ACC112 (cell line): ENCODE data around the gene RB1.

Experiments used
- H2AFZ ChIP-seq: fragments of 200-600 bp; sonication (generic); one replicate; pipeline ENCODE4 v1.6.0; 2017; ENCODE audit warnings: antibody characterized with exemption, low read length; ENCODE audit not compliant: unreplicated experiment
- H3K27ac ChIP-seq: fragments of 200-600 bp; sonication (generic); 2 replicates; pipeline ENCODE4 v1.5.1; 2014; ENCODE audit warnings: low read depth, mild to moderate bottlenecking, antibody characterized with exemption, low read length, moderate library complexity
- H3K27me3 ChIP-seq: fragments of 200-600 bp; sonication (generic); 2 replicates; pipeline ENCODE4 v1.6.1; 2014; ENCODE audit warnings: mild to moderate bottlenecking, antibody characterized with exemption, low read length, moderate library complexity, mixed read lengths; ENCODE audit not compliant: insufficient read depth
- H3K36me3 ChIP-seq: fragments of 200-600 bp; sonication (generic); 2 replicates; pipeline ENCODE4 v1.6.1; 2016; ENCODE audit warnings: mild to moderate bottlenecking, antibody characterized with exemption, low read length, moderate library complexity, mixed read lengths; ENCODE audit not compliant: insufficient read depth
- H3K4me1 ChIP-seq: fragments of 200-600 bp; sonication (generic); one replicate; pipeline ENCODE4 v1.6.1; 2016; ENCODE audit warnings: low read length, mixed read lengths; ENCODE audit not compliant: insufficient read depth, unreplicated experiment, control insufficient read depth
- H3K4me3 ChIP-seq: fragments of 200-600 bp; sonication (generic); 2 replicates; pipeline ENCODE4 v1.5.1; 2014; ENCODE audit warnings: mild to moderate bottlenecking, low read depth, low read length
- H3K79me2 ChIP-seq: fragments of 200-600 bp; sonication (generic); one replicate; pipeline ENCODE4 v1.6.0; 2016; ENCODE audit warnings: low read length; ENCODE audit not compliant: control insufficient read depth, unreplicated experiment, insufficient read depth

Gene RB1

DNA sequence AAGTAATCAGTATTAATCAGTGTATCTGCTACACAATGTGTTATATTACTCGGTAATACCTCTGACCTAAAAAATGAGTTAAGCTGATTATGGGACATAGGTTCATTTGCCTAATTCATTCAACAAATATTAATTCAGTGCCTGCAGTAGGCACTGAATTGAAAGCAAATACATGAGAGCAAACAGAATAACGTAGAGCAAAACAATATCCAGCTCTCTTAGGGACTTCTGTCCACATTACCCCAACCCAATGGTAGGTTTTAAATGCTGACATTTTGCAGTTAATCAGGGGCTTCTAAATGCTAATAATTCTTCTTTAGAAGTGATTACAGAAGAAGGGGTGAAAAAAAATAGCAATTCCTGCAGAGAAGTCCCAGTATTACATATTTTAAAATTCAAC, 224.4 kb downstream of the RB1 start:
- H3K27ac ChIP-seq: no peak overlapping the region
- H3K4me3 ChIP-seq: no peak overlapping the region
- peaks cover 8% of the 10 kb centered on the region for H3K79me2 ChIP-seq
- peaks cover 7% of the 10 kb centered on the region for H3K4me1 ChIP-seq
- H2AFZ ChIP-seq: no peak overlapping the region
- H3K36me3 ChIP-seq: no peaks in the 10 kb centered on the region
- H3K27me3 ChIP-seq: no peaks in the 10 kb centered on the region

DNA sequence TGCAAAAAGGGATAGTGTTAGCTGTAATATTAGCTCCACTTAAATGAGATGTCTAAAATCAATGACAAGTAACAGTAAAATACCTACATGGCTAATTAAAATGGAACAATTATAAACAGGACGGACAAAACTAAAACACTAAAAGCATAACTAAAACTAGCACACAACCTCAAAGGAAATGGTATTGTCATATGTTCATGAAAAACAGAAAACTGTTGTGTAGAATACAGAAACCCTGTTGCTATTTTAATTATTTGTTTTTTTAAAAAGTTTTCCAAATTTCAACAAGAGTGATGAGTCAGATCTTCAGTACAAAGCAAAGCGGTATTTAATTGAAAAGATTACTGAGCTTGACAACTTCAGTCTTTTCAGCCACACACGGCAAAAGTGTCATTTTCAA, 225.2 kb downstream of the RB1 start:
- no peak overlapping the region for H3K27ac ChIP-seq
- H3K79me2 ChIP-seq: peaks cover 8% of the 10 kb centered on the region
- peaks cover 11% of the 10 kb centered on the region for H3K4me1 ChIP-seq
- H3K36me3 ChIP-seq: no peaks in the 10 kb centered on the region
- no peak overlapping the region for H2AFZ ChIP-seq
- H3K4me3 ChIP-seq: no peak overlapping the region
- no peaks in the 10 kb centered on the region for H3K27me3 ChIP-seq

GRCh38 chr13:48530833-48531232, 227.3 kb downstream of the RB1 start:
- no peak overlapping the region for H2AFZ ChIP-seq
- peaks cover 11% of the 10 kb centered on the region for H3K4me1 ChIP-seq
- H3K79me2 ChIP-seq: peaks cover 8% of the 10 kb centered on the region
- no peaks in the 10 kb centered on the region for H3K36me3 ChIP-seq
- H3K4me3 ChIP-seq: no peak overlapping the region; the same call in 1 of the 2 replicates
- H3K27me3 ChIP-seq: no peaks in the 10 kb centered on the region
- no peak overlapping the region for H3K27ac ChIP-seq
